WTC11 (cell line): ENCODE results near the gene BEST4.

Source experiments
- E2F1 ChIP-seq: sonication (generic); formaldehyde crosslinking; IDR thresholded peaks from 2 replicates; pipeline ENCODE4 v1.8.0; 2022; ENCODE audit warnings: mild to moderate bottlenecking, missing genetic modification reagents
- FOXP1 ChIP-seq: sonication (generic); formaldehyde crosslinking; IDR thresholded peaks from 2 replicates; pipeline ENCODE4 v1.8.0; 2022; ENCODE audit warnings: missing genetic modification reagents, mild to moderate bottlenecking, moderate library complexity, borderline replicate concordance
- IRF1 ChIP-seq: sonication (generic); formaldehyde crosslinking; IDR thresholded peaks from 2 replicates; pipeline ENCODE4 v1.8.0; 2023; ENCODE audit warnings: missing genetic modification reagents
- NFE2L1 ChIP-seq: sonication (generic); formaldehyde crosslinking; IDR thresholded peaks from 2 replicates; pipeline ENCODE4 v1.8.1; 2023; ENCODE audit warnings: missing genetic modification reagents
- SMAD4 ChIP-seq: sonication (generic); formaldehyde crosslinking; IDR thresholded peaks from 2 replicates; pipeline ENCODE4 v1.8.0; 2022; ENCODE audit warnings: mild to moderate bottlenecking, missing genetic modification reagents
- ZNF263 ChIP-seq: sonication (generic); formaldehyde crosslinking; IDR thresholded peaks from 2 replicates; pipeline ENCODE4 v1.8.1; 2022; ENCODE audit warnings: low read depth, mild to moderate bottlenecking, moderate library complexity, missing genetic modification reagents

GRCh38 chr1:44777969-44778635, 9.9 kb downstream of the BEST4 start:
- TF ChIP-seq E2F1 (CRISPR knock-in tag) (no peak), ZNF263 (CRISPR knock-in tag) (no peak), SMAD4 (CRISPR knock-in tag) (no peak), FOXP1 (no peak), IRF1 (CRISPR knock-in tag) (no peak), NFE2L1 (CRISPR knock-in tag) (no peak)
